Thyroid gland (tissue), 4 donors: ENCODE data around the gene TSPAN4.

Experiments
- POLR2A ChIP-seq, 2 donors: fragments of 450-650 bp; IDR thresholded peaks; one replicate each; pipeline ENCODE4 v1.6.1; 2017; ENCODE audit warnings: antibody characterized with exemption in 2 of 2, mild to moderate bottlenecking in 2 of 2, moderate library complexity in 1 of 2
- TF ChIP-seq, protein P1 (sequence below), 6 experiments: fragments of 200-600 bp in 3 of 6; fragments of 450-650 bp in 3 of 6; sonication (generic) in 3 of 6; IDR thresholded peaks; one replicate each; pipeline ENCODE4 v1.5.1; 2016 to 2019; ENCODE audit warnings: antibody characterized with exemption in 6 of 6, mild to moderate bottlenecking in 2 of 6, inconsistent platforms in 1 of 6, moderate library complexity in 1 of 6

DNA sequence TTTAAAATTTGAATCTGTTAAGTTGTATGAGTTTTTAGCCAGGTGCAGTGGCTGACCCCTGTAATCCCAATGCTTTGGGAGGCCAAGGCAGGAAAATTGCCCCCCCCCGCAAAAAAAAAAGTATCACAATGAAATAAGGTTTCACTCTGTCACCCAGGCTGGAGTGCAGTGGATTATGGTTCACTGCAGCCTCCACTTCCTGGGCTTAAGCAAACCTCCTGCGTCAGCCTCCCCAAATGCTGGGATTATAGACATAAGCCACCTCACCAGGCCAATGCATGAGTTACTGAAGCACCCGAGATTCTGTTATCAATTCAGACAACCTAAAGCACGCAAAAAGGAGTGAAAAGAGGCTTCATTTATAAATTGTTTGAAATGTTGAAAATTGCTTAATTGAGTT, 70.4 kb downstream of the TSPAN4 start:
- TF ChIP-seq, protein P1, sequence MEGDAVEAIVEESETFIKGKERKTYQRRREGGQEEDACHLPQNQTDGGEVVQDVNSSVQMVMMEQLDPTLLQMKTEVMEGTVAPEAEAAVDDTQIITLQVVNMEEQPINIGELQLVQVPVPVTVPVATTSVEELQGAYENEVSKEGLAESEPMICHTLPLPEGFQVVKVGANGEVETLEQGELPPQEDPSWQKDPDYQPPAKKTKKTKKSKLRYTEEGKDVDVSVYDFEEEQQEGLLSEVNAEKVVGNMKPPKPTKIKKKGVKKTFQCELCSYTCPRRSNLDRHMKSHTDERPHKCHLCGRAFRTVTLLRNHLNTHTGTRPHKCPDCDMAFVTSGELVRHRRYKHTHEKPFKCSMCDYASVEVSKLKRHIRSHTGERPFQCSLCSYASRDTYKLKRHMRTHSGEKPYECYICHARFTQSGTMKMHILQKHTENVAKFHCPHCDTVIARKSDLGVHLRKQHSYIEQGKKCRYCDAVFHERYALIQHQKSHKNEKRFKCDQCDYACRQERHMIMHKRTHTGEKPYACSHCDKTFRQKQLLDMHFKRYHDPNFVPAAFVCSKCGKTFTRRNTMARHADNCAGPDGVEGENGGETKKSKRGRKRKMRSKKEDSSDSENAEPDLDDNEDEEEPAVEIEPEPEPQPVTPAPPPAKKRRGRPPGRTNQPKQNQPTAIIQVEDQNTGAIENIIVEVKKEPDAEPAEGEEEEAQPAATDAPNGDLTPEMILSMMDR (IDR thresholded peaks at IDR 0.05), result no peak
- TF ChIP-seq POLR2A (IDR thresholded peaks at IDR 0.05), result no peak
